Esophagus muscularis mucosa (tissue), 3 donors: ENCODE data around the gene PKMYT1.

Source experiments
- CTCF ChIP-seq, 3 experiments: fragments of 200-600 bp in 2 of 3; fragments of 450-650 bp in 1 of 3; sonication (generic) in 2 of 3; IDR thresholded peaks; one replicate each; pipeline ENCODE4 v1.5.1; 2017 to 2019; ENCODE audit warnings: antibody characterized with exemption in 3 of 3, mild to moderate bottlenecking in 2 of 3, moderate library complexity in 1 of 3
- POLR2AphosphoS5 ChIP-seq, 2 donors: sonication (generic); formaldehyde crosslinking; IDR thresholded peaks; one replicate each; pipeline ENCODE4 v1.6.1; 2017; ENCODE audit warnings: antibody characterized with exemption in 2 of 2

- no peak for TF ChIP-seq CTCF (IDR thresholded peaks at IDR 0.05)
- TF ChIP-seq POLR2AphosphoS5 (IDR thresholded peaks at IDR 0.05) = no peak
These were observed 45.7 kb upstream of the PKMYT1 start for GRCh38 chr16:3026003-3026378.
